Activated CD4-positive, CD25-positive, alpha-beta regulatory T cell treated with anti-CD3 and anti-CD28 coated beads, Interleukin-2, amount 50 U/mL, for 72 hours (primary cell): ENCODE results near the gene MYH15.

Experiments used
- DNase-seq: peaks from one replicate; pipeline ENCODE4 v3.0.0; 2021

MYH15 gene

DNA sequence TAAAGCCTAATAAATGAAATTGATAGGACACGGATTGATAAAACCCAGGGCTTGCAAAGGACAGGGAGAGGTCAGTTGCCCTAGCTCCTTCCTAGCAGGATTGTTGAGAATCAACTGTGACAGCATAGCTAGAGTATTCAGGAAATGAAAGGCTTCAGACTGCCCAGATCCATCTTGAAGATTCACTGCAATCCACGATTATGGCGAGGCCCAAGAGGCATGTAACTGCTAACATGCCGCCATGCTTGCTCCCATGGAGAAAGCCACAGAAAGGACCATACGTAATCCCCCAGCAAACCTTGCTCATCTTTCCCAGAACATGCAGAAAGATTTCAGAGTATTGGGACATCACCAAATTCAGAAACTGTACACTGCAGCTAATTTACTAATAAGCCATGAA lies 41.3 kb downstream of the MYH15 start:
- no peak for DNase-seq

DNA sequence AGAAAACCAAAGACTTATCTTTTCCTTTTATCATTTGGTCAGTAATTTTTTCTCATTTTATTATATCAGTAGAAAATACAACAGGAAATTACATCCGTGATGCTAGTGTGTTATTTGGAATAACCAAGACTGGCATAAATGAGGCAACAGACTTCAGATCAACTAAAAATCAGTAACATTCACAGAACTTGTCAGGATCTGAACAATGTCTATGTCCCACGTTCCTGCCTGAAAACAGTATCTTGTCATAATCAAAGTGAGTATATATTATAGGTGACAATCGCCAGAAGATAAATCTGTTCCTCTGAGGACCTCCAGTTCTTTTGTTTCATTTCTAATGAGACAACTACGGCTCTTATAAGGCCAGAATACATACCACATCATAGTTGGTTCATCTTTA lies 41.8 kb downstream of the MYH15 start:
- DNase-seq: no peak

DNA sequence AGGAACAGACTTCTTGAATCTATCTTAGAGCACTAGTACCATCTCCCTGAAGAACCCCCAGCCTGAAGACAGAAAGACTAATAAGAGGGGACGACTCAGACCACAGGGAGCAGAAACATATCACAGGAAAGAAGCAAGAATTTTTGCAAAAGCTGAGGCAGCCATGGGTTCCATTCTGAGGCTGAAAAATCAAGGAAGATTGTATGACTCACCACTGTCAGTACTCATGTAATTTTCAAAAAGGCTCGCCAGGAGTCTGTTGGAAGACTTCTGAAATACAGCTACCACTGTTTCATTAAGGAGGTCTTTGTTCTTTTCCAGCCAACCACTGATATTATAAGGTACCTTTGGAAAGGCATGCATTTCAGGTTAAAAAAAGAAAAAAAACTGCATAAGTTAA lies 47.5 kb downstream of the MYH15 start:
- DNase-seq: no peak

DNA sequence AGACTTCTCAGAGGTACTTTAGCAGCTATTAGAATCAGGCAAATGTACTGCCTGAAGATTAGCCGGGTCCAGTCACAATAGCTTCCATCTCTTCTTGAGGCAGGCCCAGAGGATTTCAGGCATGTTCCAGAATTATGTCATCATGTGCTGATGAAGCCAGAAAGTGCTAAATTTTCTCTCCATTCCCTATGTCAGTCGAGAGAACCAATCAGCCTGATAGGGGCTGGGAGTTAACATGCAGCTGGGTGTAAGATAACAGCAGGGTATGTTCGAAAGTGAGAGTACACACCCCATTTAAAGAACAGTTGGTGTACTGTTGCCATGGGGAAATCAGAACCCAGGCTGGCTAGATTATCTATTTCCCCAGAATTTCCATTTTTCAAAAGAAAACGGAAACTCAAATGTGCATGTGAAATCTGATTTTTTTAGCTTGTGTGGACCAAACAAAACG lies 48.7 kb downstream of the MYH15 start:
- DNase-seq: no peak

DNA sequence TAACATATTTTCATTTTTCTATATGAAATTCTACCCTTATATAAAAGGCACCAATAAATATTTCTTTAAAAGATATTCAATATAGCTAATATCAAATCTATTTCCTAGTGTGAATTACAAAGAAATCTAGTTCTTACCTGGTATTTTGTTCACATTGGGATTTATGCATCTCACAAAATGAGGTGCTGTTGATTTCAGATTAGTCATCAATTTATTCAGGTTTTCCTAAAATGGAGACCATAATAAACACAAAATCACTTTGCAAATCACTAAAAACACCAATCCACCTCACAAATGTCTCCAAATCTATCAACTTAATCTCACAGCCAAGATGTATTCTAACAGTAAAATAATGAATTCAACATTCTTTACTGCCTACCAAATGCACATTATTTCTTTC lies 51.2 kb downstream of the MYH15 start:
- DNase-seq: no peak

DNA sequence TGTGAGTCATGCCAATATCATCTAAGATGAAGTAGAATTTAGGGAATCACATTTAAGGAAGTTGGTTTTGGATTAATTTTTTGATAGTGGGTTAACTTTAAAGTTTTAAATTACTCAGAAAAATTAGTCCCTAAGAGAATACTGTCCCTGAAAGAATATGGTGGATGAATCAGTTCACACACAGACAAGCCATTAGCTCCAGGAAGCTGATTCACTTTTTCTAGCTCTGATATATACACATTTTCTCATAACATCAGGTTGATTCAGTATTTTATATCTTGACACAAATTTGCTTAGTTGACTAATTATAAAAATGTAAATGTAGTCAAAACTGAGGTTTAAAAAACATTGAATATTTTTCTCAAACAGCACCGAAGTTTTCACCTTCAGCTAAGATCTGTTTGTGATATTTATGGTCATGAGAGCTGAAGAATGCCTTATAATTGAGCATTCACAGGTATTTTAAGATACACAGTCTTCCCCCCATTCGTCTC lies 55.1 kb downstream of the MYH15 start:
- DNase-seq: no peak

DNA sequence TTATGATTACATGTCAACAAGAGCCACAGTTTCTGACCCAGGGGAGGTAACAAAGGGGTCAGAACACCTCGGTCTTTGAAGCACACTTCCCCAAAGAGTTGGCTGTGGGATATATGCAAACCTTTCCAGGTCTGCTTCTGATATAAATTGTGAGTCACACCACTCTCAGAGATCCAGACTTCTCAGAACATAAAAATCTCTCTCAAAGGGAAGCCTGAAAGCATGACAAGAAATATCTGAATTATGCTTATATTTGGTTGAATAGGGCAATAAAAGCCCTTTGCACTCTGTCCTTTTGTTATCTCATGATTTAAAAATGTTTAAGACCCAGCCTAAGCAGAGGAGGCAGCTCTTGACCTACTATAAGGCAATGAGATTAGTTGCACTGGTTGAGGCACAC lies 56.8 kb downstream of the MYH15 start:
- no peak for DNase-seq

GRCh38 chr3:108450444-108450843 lies 60.0 kb downstream of the MYH15 start:
- no peak for DNase-seq

DNA sequence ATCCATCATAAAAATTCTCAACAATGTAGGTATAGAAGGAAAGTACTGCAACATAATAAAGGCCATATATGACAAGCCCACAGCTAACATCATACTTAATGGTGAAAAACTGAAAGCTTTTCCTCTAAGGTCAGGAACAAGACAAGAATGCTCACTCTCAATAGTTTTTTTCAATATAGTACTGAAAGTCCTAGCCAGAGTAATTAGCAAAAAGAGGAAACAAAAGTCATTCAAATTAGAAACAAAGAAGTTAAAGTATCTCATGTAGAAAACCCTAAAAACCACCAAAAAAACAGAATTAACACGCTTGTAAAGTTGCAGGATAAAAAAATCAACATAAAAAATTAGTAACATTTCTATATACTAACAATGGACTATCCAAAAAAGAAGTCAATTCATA lies 61.8 kb downstream of the MYH15 start:
- no peak for DNase-seq

DNA sequence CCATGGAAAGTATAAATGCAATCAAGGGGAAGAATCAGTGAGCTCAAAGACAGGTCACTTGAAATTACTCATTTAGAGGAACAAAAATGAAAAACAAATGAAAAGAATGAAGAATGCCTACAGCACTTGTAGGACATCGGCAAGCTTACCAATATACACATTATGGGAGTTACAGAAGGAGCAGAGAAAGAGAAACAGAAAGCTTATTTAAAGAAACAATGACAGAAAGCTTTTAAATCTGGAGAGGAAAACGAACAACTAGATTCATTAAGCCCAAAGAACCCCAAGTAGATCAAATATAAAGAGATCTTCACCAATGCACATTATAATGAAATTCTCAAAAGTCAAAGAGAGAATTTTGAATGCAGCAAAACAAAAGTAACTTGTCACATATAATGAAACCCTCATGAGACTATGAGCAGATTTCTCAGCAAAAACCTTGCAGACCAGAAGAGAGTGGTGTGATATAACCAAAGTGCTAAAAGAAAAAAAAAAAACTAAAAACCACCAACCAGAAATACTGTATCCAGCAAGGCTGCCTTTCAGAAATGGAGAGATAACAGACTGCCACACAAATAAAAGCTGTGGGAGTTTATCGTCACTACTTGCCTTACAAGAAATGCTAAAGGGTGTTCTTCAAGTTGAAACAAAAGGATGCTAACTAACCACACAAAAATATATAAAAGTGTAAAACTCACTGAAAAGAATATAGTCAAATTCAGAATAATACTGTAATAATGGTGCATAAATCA lies 63.1 kb downstream of the MYH15 start:
- DNase-seq: no peak

DNA sequence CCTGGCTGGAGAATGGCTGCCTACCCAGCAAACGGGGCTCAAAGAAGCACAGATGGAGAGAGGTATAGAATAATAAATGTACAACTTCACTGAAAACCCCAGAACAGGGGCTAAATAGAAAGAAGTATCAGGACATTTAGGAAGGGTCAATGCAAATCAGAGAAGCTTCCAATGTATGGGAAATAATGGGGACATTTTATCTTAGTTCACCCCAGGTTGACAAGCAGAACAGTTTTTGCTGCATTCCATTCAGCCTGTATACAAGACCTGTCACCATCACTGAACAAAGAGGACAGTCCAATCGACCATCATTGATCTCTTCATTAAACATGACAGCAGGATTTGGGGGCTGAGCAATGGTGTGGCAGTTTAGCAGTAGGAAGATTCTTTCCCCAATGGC lies 68.1 kb downstream of the MYH15 start:
- no peak for DNase-seq

- DNase-seq: no peak
Observed at GRCh38 chr3:108441518-108441917, 68.9 kb downstream of the MYH15 start.

- no peak for DNase-seq
Observed at GRCh38 chr3:108441071-108441507, 69.3 kb downstream of the MYH15 start.

GRCh38 chr3:108438542-108438941 lies 71.9 kb downstream of the MYH15 start:
- no peak for DNase-seq

- DNase-seq: no peak
Observed at GRCh38 chr3:108437439-108437838, 73.0 kb downstream of the MYH15 start.

GRCh38 chr3:108433928-108434327 lies 76.5 kb downstream of the MYH15 start:
- no peak for DNase-seq

DNA sequence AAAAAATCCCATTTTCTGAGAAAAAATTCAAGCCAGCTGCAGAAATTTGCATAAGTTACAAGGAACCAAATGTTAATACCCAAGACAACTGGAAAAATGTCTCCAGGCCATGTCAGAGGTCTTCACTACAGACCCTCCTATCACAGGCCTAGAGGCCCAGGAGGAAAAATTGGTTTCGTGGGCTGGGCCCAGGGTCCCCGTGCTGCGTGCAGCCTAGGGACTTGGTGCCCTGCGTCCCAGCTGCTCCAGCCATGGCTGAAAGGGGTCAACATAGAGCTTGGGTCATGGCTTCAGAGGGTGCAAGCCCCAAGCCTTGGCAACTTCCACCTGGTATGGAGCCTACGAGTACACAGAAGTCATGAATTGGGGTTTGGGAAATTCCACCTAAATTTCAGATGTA lies 78.0 kb downstream of the MYH15 start:
- no peak for DNase-seq

GRCh38 chr3:108430540-108430939 lies 79.9 kb downstream of the MYH15 start:
- no peak for DNase-seq

DNA sequence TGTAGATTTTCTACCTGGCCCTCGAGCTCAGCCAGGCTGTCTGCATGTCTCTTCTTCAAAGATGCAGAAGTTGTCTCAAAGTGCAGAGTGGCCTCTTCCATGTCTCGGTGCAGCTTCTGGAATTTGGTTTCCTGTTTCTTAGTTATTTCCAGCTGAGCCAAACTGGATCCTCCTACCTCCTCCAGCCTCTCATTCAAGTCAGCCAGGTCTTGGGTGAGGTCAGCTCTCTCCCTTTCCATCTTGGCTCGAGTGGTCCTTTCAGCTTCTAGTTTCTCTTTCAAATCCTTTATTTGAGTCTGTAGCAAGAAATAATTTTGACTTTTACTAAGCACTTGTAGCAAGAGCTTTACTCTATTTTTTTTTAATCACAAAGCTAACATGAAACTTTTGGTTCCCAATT lies 81.8 kb downstream of the MYH15 start:
- no peak for DNase-seq

DNA sequence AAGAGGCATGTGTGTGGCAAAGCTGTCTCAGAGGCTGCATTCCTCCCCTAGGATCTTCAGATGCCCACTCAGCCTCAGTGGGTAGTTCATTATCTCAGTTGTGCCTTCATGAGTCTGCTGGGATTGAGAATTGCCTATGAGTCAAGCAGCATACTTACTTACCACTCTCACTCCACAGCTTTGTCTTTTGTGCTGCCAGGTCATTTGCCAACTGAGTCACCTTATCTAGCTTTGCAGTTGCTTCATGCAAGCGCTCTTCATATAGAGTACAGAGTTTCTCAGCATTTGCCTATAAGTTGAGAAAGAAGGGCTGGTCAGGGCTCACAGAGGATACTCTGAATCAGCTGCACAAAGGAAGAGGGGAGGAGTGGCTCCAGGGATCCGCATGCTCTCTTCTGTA lies 89.5 kb downstream of the MYH15 start:
- no peak for DNase-seq

GRCh38 chr3:108416111-108416869 lies 94.1 kb downstream of the MYH15 start:
- DNase-seq: no peak

DNA sequence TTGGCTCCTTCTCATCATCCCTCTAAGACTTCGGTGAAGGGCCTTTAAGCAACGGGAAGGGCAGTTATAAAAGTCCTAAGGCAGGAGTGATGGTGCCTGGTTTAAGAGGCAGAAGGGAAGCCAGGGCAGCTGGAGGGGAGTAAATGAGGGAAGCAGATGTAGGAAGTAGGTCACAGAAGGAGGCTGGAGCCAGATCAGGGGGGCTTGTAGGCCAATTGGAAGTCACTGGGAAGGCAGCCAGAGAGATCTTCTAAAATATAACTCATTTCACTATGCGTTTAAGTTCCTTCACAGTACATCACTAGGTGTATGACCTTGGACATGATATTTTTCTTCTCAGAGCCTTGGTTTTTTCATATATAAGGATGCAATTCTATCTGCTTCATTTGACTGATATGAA lies 94.7 kb downstream of the MYH15 start:
- no peak for DNase-seq

- DNase-seq: no peak
Observed at GRCh38 chr3:108414007-108414406, 96.4 kb downstream of the MYH15 start.

DNA sequence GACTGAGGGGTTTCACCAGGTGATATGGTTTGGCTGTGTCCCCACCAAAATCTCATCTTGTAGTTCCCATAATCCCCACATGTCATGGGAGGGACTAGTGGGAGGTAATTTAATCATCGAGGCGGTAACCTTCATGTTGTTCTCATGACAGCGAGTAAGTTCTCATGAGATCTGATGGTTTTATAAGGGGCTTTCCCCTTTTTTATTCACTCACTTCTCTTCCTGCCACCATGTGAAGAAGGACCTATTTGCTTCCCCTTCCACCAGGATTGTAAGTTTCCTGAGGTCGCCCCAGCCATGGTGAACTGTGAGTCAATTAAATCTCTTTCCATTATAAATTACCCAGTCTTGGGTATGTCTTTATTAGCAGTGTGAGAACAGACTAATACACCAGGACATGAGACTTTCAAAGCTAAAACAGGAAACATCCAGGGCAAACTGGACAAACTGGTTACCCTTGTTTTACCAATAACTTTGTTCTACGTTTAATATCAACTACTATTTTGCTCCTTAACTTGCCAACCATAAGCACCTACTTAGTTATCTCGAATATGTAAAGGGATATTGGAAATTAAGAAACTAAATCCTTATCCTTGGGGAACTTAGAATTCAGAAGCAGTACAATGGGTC lies 98.2 kb downstream of the MYH15 start:
- no peak for DNase-seq
